WTC11 (cell line): ENCODE data around the gene PLIN4. TPM values are rescaled to one million over a fixed set of nuclear protein-coding genes. Genes with fewer than 3 reads are reported as not detected.

ENCODE experiments used
- ATAC-seq: fragments of 200-7000 bp; cut with Tn5 transposase; 2 replicates; pipeline ENCODE4 v1.10.0; 2021; ENCODE audit warnings: mild to moderate bottlenecking, moderate library complexity
- CTCF ChIA-PET: fragments of 300-600 bp; sonication (Branson Sonifier 250); formaldehyde crosslinking; loops from one replicate; lab custom pipeline; 2021; ENCODE audit warnings: antibody characterized with exemption; lab: Charles Lee
- POLR2A ChIA-PET: fragments of 350-600 bp; sonication (Branson Sonifier 250); formaldehyde crosslinking; loops from one replicate; lab custom pipeline; 2021; ENCODE audit warnings: antibody characterized with exemption; lab: Charles Lee
- DNase-seq: peaks from one replicate; pipeline ENCODE4 v3.0.0; 2021; ENCODE audit warnings: low spot score
- H3K27ac Mint-ChIP-seq: 2 replicates; pipeline ENCODE4 v1.8.0; 2021; ENCODE audit warnings: mixed read lengths
- H3K27me3 Mint-ChIP-seq: 2 replicates; pipeline ENCODE4 v1.8.0; 2021; ENCODE audit warnings: low read depth, mild to moderate bottlenecking, moderate library complexity, mixed read lengths
- H3K36me3 Mint-ChIP-seq: 2 replicates; pipeline ENCODE4 v1.8.0; 2021; ENCODE audit warnings: mixed read lengths
- H3K4me1 Mint-ChIP-seq: 2 replicates; pipeline ENCODE4 v1.8.0; 2022; ENCODE audit warnings: mixed read lengths
- H3K4me3 Mint-ChIP-seq: 2 replicates; pipeline ENCODE4 v1.8.0; 2021; ENCODE audit warnings: mild to moderate bottlenecking, moderate library complexity, mixed read lengths
- H3K9me3 Mint-ChIP-seq: 2 replicates; pipeline ENCODE4 v1.8.0; 2021; ENCODE audit warnings: mixed read lengths
- AR ChIP-seq: fragments of 250-450 bp; sonication (Bioruptor Pico); IDR thresholded peaks from 2 replicates; pipeline ENCODE4 v1.9.0; 2021; ENCODE audit warnings: mild to moderate bottlenecking
- ATF1 ChIP-seq: sonication (generic); formaldehyde crosslinking; IDR thresholded peaks from 2 replicates; pipeline ENCODE4 v1.8.1; 2023; ENCODE audit warnings: mild to moderate bottlenecking, moderate library complexity, missing genetic modification reagents
- ATF6 ChIP-seq: sonication (generic); formaldehyde crosslinking; IDR thresholded peaks from 2 replicates; pipeline ENCODE4 v1.8.1; 2023; ENCODE audit warnings: mild to moderate bottlenecking, missing genetic modification reagents
- ELF4 ChIP-seq: sonication (generic); formaldehyde crosslinking; IDR thresholded peaks from 2 replicates; pipeline ENCODE4 v1.8.1; 2022; ENCODE audit warnings: low read depth, mild to moderate bottlenecking, moderate library complexity, missing genetic modification reagents
- ETV6 ChIP-seq: sonication (generic); formaldehyde crosslinking; IDR thresholded peaks from 2 replicates; pipeline ENCODE4 v1.8.1; 2022; ENCODE audit warnings: mild to moderate bottlenecking, missing genetic modification reagents
- FOXJ3 ChIP-seq: sonication (generic); formaldehyde crosslinking; IDR thresholded peaks from 2 replicates; pipeline ENCODE4 v1.9.0; 2021; ENCODE audit warnings: missing genetic modification reagents, mild to moderate bottlenecking, borderline replicate concordance
- GABPB1 ChIP-seq: sonication (generic); formaldehyde crosslinking; IDR thresholded peaks from 2 replicates; pipeline ENCODE4 v1.8.1; 2023; ENCODE audit warnings: mild to moderate bottlenecking, missing genetic modification reagents
- IRF1 ChIP-seq: sonication (generic); formaldehyde crosslinking; IDR thresholded peaks from 2 replicates; pipeline ENCODE4 v1.8.0; 2023; ENCODE audit warnings: missing genetic modification reagents
- JUN ChIP-seq: sonication (generic); formaldehyde crosslinking; IDR thresholded peaks from 2 replicates; pipeline ENCODE4 v1.8.0; 2023; ENCODE audit warnings: mild to moderate bottlenecking, missing genetic modification reagents
- KAT7 ChIP-seq: sonication (generic); formaldehyde crosslinking; IDR thresholded peaks from 2 replicates; pipeline ENCODE4 v1.8.1; 2023; ENCODE audit warnings: missing genetic modification reagents, mild to moderate bottlenecking, borderline replicate concordance
- MXD4 ChIP-seq: fragments of 250-450 bp; sonication (Bioruptor Pico); IDR thresholded peaks from 2 replicates; pipeline ENCODE4 v1.8.0; 2021; ENCODE audit warnings: mild to moderate bottlenecking, moderate library complexity, borderline replicate concordance
- NFATC4 ChIP-seq: fragments of 250-450 bp; sonication (Bioruptor Pico); IDR thresholded peaks from 2 replicates; pipeline ENCODE4 v1.9.0; 2021; ENCODE audit warnings: mild to moderate bottlenecking
- NFE2L1 ChIP-seq: sonication (generic); formaldehyde crosslinking; IDR thresholded peaks from 2 replicates; pipeline ENCODE4 v1.8.1; 2023; ENCODE audit warnings: missing genetic modification reagents
- NFYB ChIP-seq: sonication (generic); formaldehyde crosslinking; conservative IDR thresholded peaks from 2 replicates; pipeline ENCODE4 v1.8.0; 2022; ENCODE audit warnings: low read depth, missing genetic modification reagents
- NR2C2 ChIP-seq: sonication (generic); formaldehyde crosslinking; IDR thresholded peaks from 2 replicates; pipeline ENCODE4 v1.8.0; 2022; ENCODE audit warnings: mild to moderate bottlenecking, missing genetic modification reagents
- SP1 ChIP-seq: sonication (generic); formaldehyde crosslinking; conservative IDR thresholded peaks from 2 replicates; pipeline ENCODE4 v1.8.1; 2022; ENCODE audit warnings: missing genetic modification reagents
- USF1 ChIP-seq: sonication (generic); formaldehyde crosslinking; IDR thresholded peaks from 2 replicates; pipeline ENCODE4 v1.8.0; 2022; ENCODE audit warnings: mild to moderate bottlenecking, missing genetic modification reagents
- USF2 ChIP-seq: sonication (generic); formaldehyde crosslinking; IDR thresholded peaks from 2 replicates; pipeline ENCODE4 v1.8.1; 2023; ENCODE audit warnings: mild to moderate bottlenecking, missing genetic modification reagents, moderate library complexity
- ZNF121 ChIP-seq: sonication (generic); formaldehyde crosslinking; IDR thresholded peaks from 2 replicates; pipeline ENCODE4 v1.8.0; 2023; ENCODE audit warnings: missing genetic modification reagents
- ZNF138 ChIP-seq: sonication (generic); formaldehyde crosslinking; conservative IDR thresholded peaks from 2 replicates; pipeline ENCODE4 v1.8.1; 2022; ENCODE audit warnings: mild to moderate bottlenecking, moderate library complexity, missing genetic modification reagents
- ZNF232 ChIP-seq: sonication (generic); formaldehyde crosslinking; IDR thresholded peaks from 2 replicates; pipeline ENCODE4 v1.8.0; 2022; ENCODE audit warnings: mild to moderate bottlenecking, missing genetic modification reagents
- ZSCAN18 ChIP-seq: fragments of 250-450 bp; sonication (Bioruptor Pico); IDR thresholded peaks from 2 replicates; pipeline ENCODE4 v2.1.2; 2022; ENCODE audit warnings: mild to moderate bottlenecking, moderate library complexity
- total RNA-seq: library from RNA; stranded (reverse); gene quantifications from 3 replicates; pipeline ENCODE4 v1.2.3, GENCODE V29; 2021

The PLIN4 gene
- total RNA-seq, 1 experiment from 2014 or later = 0.35 TPM

GRCh38 chr19:4536798-4537197, 18.5 kb upstream of the PLIN4 start (continued):
- no peak for TF ChIP-seq GABPB1 (CRISPR knock-in tag)
- TF ChIP-seq, all 79 proteins: peak for 0

- ATAC-seq (peak; percentile 93), DNase-seq (peak; percentile 97)
- no peak within 1 kb of the TSS for H3K27ac Mint-ChIP-seq
- H3K4me1 Mint-ChIP-seq = peaks cover 3% of the 10 kb centered on the region; the same call in 1 of the 2 replicates
- CTCF ChIA-PET = interaction anchor here (0.5 to 11.1 kb wide), 30 partner anchors 10 to 359 kb away, joined by 3 to 285 read pairs (median 4); partner anchors contain the start of genes CHAF1A, FEM1A, HDGFL2 and PLIN4
- POLR2A ChIA-PET = interaction anchor here (0.5 to 1.8 kb wide), 5 partner anchors 10 to 114 kb away, joined by 3 to 9 read pairs (median 4); partner anchors contain the start of gene HDGFL2
- H3K27me3 Mint-ChIP-seq = peaks cover 60% of the 10 kb centered on the region
- TF ChIP-seq AR (CRISPR knock-in tag) = no peak
- no peak for TF ChIP-seq ETV6 (CRISPR knock-in tag)
- TF ChIP-seq SP1 = peak; percentile 70; the same call in 1 of the 2 replicates
- 0 out of 2 replicates have a peak, but pooled peaks have one; percentile 33 for TF ChIP-seq ZNF121 (CRISPR knock-in tag)
- TF ChIP-seq USF2 (CRISPR knock-in tag) = peak; percentile 36; the same call in 1 of the 2 replicates
- peak; percentile 69 for TF ChIP-seq NFYB (CRISPR knock-in tag)
- TF ChIP-seq NFATC4 = peak; percentile 3; the same call in 1 of the 2 replicates
- no peak for TF ChIP-seq NFE2L1 (CRISPR knock-in tag)
- no peak for TF ChIP-seq ATF6 (CRISPR knock-in tag)
- no peaks in the 10 kb centered on the region for H3K9me3 Mint-ChIP-seq
- no peaks in the 10 kb centered on the region for H3K36me3 Mint-ChIP-seq
- peak within 1 kb of the TSS; percentile 53 for H3K4me3 Mint-ChIP-seq
Measured at GRCh38 chr19:4534836-4535658, 16.8 kb upstream of the PLIN4 start, which contains the start of gene PLIN5. Gene PLIN5 (minus strand): TSS chr19:4535224. CDS start chr19:4534074, 1,150 bp downstream.

GRCh38 chr19:4533835-4534424, 15.6 kb upstream of the PLIN4 start:
- Mint-ChIP-seq H3K36me3 (no peaks in the 10 kb centered on the region), H3K4me1 (no peaks in the 10 kb centered on the region), H3K27me3 (peaks cover 53% of the 10 kb centered on the region), H3K4me3 (no peak overlapping the region), H3K9me3 (no peaks in the 10 kb centered on the region), H3K27ac (no peak overlapping the region)
- POLR2A ChIA-PET = interaction anchor here (1.4 to 1.8 kb wide), 2 partner anchors 9 to 26 kb away, joined by 4 to 9 read pairs; no protein-coding TSS in a partner anchor
- no peak for DNase-seq
- CTCF ChIA-PET = interaction anchor here (0.5 to 11.1 kb wide), 12 partner anchors 9 to 360 kb away, joined by 4 to 285 read pairs (median 8); partner anchors contain the start of gene PLIN4
- ATAC-seq = no peak
- TF ChIP-seq USF1 (CRISPR knock-in tag) (no peak), NR2C2 (CRISPR knock-in tag) (no peak), ZNF232 (no peak), MXD4 (CRISPR knock-in tag) (no peak), ELF4 (CRISPR knock-in tag) (no peak), ZSCAN18 (CRISPR knock-in tag) (no peak), JUN (no peak), IRF1 (no peak), FOXJ3 (no peak), ZNF138 (no peak), ATF1 (CRISPR knock-in tag) (no peak), KAT7 (CRISPR knock-in tag) (no peak)
